AG20443 (cell line): Measurements from ENCODE around the gene TUBGCP5.

Experiments
- DNase-seq: peaks from one replicate; pipeline ENCODE4 v3.0.0; 2012; ENCODE audit warnings: low spot score, mixed read lengths

TUBGCP5 gene

DNA sequence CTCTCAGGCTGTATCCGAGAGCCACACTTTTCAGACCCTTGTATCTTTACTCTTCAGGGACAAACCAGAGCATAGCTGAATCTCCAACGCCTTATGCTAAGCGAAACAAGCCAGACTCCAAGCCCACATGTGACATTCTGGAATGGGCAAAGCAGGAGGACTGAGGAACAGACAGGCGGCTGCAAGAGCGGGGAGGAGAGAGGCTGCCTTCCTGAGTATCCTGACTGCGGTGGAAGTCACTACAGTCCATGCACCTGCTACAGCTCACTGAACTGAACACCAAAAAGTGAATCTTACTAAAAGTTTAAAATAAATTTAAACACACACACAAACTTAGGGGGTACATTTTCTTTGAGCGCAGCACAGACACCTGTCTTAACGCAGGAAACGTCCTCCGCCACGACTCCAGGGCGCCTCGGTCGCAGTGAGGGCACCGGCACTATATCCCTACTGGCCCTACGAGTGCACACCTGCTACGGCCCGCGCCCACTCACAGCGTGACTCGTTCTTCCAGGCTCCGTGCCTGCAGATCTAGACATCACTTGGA, 60.6 kb downstream of the TUBGCP5 start:
- DNase-seq: no peak

DNA sequence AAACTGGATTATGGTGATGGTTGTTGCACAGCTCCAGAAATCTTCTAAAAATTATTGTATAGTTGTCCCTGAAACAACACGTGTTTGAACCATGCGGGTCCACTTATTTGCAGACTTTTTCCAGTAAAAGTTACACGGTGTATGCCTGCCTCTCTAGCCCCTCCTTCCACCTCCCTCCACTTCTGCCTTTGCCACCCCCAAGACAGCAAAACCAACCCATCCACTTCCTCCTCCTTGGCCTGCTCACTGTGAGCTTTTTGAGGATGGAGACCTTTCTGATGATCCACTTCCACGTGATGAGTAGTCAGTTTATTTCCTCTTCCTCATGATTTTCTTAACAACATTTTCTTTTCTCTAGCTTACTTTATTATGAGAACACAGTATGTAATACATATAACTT, 64.6 kb downstream of the TUBGCP5 start:
- DNase-seq: no peak

DNA sequence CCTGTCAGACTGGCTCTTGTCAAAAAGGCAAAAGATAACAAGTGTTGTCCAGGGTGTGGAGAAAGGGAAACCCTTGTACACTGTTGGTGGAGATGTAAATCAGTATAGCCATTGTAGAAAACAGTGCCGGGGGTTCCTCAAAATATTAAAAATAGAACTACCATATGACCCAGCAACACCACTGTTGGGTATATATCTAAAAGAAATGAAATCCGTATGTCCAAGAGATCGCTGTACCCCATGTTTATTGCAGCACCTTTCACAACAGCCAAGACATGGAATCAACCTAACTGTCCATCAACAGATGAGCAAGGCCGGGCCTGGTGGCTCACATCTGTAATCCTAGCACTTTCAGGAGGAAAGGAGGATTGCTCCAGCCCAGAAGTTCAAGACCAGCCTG, 65.4 kb downstream of the TUBGCP5 start:
- no peak for DNase-seq

DNA sequence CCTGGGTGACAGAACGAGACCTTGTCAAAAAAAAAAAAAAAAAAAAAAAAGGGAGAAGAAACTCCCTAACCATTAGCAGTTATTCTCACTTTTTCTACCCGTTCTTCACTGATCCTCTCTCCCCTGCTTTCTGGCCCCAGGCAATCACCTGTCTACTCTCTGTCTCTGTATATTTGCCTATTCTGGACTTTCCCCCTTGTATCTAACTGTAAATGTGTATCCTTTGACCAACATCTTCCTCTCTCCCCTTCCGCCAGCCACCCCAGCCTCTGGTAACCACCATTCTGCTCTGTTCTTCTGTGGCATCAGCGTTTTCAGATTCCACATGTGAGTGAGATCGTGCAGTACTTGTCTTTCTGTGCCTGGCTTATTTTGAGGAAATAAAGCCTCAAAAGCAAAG, 66.1 kb downstream of the TUBGCP5 start:
- no peak for DNase-seq

DNA sequence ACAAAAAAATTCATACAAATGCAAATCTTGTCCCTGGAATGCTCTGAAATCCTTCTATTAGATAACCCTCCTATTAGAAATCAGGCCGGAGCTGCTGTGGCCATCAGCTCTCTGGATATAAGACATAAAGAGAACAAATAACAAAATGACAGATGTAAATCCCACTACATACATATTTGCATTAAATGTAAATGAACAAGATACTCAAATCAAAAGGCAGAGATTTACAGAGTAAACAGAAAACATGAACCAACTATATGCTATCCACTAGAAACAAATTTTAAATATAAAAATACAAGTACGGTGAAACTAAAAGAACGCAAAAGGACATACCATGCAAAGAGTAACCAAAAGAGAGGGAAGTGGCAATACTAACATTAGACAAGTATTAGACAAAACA, 69.9 kb downstream of the TUBGCP5 start:
- DNase-seq: no peak

DNA sequence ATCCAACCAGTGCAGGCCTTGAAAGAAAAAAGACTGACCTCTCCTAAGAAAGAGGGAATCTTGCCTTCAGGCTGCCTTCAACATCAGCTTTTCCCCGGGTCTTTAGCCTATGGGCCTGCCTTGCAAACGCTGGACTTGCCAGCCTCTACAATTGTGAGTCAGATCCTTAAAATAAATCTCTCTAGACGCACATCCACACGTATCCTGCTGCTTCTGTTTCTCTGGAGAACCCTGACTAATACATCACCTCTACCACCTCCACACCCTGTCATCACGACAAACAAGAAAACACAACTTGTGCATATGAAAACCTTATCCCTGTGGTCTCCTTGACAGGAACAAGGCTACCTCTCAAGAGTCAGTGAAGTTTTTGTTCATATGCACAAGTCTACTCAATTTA, 71.0 kb downstream of the TUBGCP5 start:
- DNase-seq: peak; percentile 75

DNA sequence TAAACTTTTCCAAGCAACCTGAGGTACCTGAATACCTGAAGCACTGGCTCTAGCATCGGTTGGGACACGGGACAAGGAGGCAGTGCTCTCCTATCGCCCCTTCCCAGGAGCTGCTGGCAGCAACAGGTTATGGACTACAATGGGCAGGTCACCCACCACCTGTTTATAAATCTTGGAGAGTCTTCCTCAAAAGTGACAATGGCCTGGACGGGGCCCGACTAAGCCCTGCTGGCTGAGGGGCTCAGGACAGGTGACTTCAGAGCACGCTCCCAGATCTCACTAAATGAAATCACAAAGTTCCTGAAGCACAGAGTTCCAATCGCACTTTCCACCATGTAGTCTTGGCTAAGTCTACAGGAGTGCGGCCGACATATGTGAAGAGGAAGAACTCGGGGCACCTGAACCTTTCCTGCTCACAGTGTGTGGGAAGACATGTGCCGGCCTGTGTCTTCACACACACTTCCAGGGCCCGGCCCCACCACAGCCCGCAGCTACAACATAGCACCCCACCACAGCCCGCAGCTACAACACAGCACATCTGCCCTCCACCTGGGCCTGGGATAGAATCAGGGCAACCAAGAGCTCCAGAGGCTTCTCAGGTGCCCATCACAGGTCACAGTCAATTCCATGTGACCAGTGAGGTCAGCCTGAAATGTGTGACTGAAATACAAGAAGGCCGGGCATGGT, 72.1 kb downstream of the TUBGCP5 start:
- DNase-seq: no peak

DNA sequence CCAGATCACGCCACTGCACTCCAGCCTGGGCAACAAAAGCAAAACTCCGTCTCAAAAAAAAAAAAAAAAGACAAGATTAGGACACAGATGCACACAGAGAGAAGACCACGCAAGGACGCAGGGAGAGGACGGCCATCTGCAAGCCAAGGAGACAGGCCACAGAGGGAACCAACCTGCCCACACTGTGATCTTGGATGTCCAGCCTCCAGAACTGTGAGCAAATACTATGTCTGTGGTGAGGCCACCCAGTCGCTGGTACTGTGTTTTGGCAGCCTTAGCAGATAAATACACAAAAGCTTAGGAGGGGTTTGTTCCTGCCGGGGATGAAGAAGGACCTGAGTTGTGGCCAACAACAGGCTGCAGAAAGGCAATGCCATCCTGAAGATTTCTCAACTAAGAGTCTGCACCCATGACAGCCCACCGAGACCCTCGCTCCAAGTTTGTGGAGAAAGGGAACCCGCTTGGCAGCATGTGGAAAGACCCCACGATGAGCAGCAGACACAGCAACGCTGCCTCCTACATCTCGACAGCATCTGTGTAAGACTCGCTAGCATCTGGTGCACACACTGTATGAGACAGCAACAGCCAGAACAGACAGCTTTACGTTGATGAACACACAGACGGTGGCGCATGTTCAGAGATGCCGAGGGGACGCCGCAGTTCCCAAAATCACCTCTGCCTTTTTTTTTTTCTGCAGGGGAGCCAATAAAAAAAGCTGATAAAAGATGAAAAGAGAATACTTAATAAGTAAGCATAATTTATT, 72.9 kb downstream of the TUBGCP5 start:
- DNase-seq: no peak

DNA sequence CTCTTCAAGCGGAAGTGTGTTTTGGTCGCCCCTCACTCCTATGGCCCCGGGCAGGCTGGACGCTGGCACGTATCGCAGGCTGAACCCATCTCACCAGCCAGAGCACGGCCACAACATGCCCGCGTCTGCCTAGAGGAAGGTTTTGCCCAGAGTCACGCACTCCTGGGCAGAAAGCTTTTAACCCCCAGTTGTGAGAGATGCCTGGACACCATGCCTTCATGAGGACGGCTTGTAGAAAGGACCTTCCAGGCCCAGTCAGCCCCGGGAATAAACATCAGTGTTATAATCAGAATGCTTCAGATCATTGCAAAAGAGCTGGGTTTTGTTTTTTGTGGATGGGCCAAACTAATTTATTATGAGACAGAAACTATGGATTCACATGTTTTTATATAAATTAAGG, 75.7 kb downstream of the TUBGCP5 start:
- DNase-seq: no peak

DNA sequence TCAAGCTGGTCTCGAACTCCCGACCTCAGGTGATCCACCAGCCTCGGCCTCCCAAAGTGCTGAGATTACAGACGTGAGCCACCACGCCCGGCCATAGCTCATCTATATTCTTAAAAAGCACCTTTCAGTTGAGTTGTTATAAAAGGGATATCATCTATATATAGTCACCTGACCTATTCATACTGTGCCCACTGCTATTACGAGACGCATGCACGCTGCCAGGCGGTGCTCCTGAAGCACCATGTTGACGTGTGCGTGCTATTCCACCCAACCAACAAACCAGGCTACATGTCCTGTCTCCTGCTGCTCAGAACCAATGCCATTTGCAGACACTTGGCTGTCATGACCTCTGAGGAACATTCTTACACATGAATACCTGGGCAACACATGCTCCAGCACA, 76.8 kb downstream of the TUBGCP5 start:
- no peak for DNase-seq

DNA sequence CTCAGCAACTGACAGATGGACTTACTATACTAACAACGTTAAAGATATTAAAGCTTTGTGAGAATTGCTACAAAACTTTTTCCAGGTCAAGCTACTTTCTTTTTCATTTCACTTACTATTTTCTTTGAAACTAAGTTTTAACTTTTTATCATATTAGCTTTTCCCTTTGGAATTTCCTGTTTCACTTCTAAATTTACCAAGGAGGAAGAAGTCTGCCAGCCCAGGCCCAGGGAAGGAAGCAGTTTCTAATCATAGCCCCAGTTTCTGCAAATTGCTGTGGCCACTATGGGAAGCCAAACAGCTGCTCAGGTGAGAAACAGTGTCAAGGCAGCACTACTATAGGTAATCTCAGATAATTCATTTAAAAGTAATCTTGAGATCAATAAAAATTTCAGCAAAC, 77.6 kb downstream of the TUBGCP5 start:
- no peak for DNase-seq

DNA sequence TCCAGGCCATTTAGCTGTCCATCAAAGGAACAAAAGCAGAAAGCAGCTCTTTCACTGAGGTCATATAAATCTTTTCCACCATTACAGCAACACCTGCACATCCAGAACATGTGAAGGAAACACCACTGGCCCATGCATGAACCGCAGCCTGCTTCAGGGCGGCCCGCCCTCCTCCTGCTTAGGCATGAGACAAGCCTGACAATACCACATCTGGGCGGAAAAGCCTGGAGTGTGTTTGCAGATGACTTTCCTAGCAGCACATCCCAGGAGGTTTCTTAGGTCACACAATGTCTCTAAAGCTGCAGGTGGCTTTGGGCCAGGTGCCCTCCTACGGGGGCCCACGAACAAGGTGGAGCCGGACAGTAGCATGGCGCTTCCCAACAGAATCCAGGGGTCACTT, 78.8 kb downstream of the TUBGCP5 start:
- no peak for DNase-seq

DNA sequence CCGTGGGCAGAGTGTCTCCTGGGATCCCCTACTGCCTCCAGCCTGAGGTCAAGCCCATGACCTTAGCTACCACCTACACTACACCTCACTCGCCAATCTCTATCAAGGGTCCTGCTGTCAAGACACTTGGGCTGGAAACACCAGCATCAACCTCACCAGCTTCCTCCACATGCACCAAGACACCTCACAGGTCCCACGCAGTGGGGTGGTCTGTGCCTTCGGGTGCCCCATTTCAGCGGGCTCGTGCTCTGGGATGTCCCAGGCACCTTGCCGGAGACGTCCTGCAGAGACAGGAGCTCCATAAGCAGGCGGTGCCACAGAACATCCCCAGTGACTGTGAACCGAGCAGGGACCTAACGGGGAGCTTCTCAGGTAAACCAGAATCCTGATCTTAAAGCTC, 79.2 kb downstream of the TUBGCP5 start:
- DNase-seq: no peak

DNA sequence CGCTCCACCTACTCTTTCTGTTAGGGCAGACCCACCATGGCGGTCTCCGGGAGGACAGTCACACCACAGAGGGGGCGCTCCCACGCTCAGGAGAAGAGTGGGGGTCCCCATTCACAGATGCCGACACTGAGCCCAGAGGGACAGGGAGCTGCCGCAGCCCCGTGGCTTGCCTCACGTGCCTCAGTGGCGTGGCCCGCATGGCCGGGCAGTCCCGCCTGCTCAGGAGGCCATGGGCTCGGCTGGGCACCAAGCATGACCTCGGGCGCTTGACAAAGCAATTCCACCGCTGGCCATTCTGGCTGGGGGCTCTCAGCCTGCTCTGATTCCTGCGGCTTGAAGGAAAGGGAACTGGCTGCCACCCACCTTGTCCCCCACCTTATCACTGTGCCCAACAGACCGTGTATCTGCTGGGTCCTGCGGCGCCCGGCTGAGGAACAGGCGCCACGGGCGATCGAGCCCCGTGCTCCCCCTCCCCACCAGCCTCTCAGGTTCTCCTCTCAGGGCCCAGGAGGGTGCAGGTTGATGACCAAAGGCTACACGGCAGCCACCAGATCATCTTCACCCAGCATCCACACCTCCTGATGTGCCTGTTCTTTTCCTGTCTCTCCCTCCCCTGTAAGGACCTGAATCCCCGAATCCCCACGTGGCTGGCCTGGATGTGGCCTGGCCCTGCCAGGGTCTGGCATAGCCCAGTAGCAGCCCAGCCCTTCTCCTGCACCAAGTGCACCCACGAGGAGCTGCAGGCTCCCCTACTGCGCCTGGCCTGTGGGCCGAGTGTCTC, 79.9 kb downstream of the TUBGCP5 start:
- no peak for DNase-seq

DNA sequence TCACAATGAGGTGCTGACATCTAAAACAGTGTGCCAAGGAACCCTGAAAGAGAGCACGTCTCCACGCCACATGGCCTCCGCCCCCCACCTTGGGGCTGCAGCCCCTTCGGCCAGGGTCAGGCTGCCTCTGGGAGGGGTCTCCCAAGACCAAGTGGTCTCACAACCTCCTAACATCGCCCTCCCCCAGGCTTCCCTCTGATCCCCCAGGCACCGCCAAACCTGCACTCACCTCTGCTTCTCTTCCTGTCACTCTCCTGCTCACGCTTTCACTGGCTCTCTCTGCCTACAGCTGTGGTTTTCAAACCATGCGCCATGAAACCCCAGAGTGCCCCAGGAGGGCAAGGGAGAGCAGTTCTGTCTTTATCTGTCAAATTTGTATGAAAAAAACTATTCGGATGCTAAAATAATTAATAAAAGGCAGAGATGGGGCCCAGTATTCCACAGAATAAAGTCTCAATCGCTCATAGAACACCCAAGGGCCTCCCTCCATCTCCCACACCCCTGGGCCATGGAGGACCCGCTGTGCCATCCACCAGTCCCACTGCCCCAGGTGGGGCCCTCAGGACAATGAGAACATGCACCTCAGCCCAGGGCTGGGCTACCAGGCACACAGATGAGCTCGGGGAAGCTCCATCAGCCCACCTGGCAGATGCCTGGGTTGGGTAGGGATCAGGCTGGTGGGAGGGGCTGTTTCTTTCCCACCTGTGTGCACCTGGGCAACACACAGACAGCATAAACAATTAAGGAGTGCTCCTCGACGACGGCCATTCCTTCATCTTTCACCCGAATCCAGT, 80.7 kb downstream of the TUBGCP5 start:
- no peak for DNase-seq

DNA sequence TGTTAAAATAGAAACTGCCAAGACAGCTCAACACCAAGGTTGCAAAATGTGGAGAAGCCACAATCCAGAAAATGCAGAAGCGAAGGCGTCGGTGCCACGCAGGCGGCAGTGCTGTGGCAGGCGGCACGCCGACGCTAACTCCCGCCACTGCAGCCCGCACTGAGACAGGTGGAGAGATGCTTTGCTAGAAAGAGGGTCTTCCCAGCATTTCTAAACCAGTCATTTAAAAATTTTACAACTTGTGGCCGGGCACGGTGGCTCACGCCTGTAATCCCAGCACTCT, 82.5 kb downstream of the TUBGCP5 start:
- DNase-seq: no peak

DNA sequence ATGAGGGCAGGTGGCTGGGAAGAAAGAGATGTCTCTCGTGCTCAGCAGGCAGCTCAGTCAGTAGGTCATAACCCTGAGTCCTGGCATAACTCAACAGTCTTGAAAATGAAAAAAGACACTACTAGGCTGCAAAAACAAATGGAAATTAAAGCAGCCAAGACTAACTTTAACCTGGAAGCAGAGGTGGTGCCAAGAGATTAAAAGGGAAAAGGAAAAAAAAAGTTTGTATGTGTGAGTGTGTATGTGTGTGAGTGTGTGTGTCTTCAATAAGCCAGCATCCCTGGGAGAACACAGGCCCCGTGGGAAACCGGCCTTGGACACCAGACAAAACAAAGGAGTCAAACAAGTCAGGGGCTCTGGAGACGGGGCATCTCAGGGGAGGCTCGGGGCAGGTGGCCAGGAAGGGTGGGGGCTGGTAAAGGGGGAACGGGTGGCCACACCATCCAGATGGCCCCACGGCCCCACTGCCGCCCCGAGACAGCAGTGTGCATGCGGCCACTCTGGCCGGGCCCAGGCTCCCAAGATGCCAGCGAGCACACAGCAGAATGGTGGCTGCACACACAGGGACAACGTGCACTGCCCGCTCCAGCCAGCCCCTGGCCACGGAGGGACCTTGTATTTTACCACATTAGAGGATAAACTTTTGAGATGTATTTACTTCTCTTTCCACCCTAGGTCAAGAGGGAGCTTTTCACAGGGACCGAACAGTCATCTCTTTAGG, 83.0 kb downstream of the TUBGCP5 start:
- DNase-seq: no peak

DNA sequence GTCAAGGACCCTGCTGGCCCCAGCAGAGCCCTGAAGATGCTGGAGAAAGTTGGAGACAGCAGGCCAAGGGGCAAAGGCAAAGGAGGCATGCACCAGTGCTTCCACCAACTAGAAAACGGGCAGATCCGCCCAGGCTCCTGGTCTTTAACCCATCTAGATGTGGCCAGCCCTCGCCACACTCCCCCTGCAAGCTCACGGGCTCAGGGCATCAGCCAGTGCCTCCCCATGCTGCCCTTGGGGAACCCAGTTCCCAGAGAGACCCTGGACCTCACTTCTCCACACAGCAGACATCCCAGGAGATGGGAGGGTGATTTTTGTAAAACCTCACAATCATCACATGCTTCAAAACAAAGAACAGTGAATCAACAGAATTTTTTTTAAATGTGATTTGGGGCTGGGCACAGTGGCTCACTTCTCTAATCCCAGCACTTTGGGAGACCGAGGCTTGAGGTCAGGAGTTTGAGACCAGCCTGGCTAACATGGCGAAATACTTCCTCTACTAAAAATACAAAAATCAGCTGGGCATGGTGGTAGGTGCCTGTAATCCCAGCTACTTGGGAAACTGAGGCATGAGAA, 83.7 kb downstream of the TUBGCP5 start:
- DNase-seq: no peak

DNA sequence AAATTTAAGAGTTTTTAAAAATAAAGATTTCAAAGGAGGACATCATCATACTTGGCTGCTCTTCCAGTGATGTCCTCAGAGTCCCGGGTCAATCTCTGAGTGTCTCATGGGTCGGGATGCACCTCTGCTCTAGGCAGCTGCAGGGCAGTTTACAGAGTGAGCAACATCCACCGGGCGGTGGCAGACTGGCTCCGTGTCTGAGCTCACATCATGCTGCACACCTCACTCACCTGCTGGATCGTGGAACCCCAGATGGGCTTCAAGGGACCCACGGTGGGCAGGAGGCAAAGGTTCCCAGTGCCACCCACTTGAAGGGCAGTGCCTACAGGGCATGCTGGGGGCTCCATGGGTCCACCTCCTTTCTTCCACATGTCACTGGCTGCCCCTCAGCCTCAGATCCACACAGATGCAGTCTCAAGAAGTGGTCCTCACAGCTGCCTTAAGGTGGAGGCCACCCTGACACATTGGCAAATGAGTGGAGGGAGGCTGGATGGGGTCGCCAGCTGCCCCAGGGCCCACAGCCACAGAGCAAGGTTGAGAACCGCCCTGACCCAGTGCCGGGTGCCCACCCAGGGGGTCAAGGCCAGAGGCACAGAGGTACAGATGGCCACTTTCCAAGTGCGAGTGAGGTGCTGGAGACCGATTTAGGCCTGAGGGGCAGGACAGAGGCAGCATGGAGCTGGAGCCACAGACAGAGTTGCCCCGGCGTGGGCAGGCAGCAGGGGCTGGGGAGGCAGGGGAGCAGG, 84.4 kb downstream of the TUBGCP5 start:
- DNase-seq: no peak

DNA sequence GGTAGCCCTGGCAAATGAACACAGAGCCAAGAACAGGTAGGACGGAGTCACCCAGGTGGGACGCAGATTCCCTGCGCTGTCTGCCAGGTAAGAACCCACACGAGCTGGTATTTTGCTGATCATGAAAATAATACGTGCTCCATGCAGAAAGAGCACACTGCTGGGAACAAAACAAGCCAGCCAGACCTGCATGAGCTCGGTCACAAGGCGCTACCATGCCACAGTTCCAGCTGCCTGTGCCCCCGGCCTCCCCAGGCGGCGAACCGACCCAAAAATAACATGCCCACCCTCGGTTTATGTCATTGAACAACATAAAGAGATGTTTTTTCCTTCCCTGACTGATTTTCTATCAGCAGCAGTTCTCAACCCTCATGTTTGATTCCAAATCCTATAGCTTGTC, 85.0 kb downstream of the TUBGCP5 start:
- no peak for DNase-seq
